HCT116 (cell line): ENCODE data around the gene TBX15. TPM values are rescaled to one million over a fixed set of nuclear protein-coding genes. Genes with fewer than 3 reads are reported as not detected.

ENCODE experiments used
- ATAC-seq: fragments of 200-7000 bp; cut with Tn5 transposase; 2 replicates; pipeline ENCODE4 v1.9.1; 2020; ENCODE audit warnings: mild to moderate bottlenecking, moderate library complexity
- BruUV-seq: library from RNA; stranded (reverse); fragments of 400-500 nt; replicated peaks from 2 replicates; lab custom pipeline; 2021; lab: Mats Ljungman, UMichigan
- CTCF ChIA-PET: fragments of 300-600 bp; sonication (Branson Sonifier 250); formaldehyde crosslinking; loops from one replicate; lab custom pipeline; 2021; ENCODE audit warnings: antibody characterized with exemption; lab: Charles Lee
- POLR2A ChIA-PET: fragments of 300-600, 350-600 bp; sonication (Branson Sonifier 250); formaldehyde crosslinking; loops from one replicate; lab custom pipeline; 2021; ENCODE audit warnings: antibody characterized with exemption; lab: Charles Lee
- RAD21 ChIA-PET, 2 experiments: fragments of 300-600 bp; sonication (Branson Sonifier 250); formaldehyde crosslinking; loops; one replicate each; lab custom pipeline; 2023; ENCODE audit warnings: low total read pairs in 2 of 2; ENCODE audit not compliant: uncharacterized antibody in 2 of 2, unreplicated experiment in 2 of 2, low non-redundant PET in 1 of 2; lab: Charles Lee
- DNase-seq: peaks from one replicate; pipeline ENCODE4 v3.0.0-alpha.2; 2010; ENCODE audit warnings: low read depth, low spot score
- H2AFZ ChIP-seq: fragments of 200-600 bp; shearing (Covaris generic), sonication (generic); 2 replicates; pipeline ENCODE4 v1.6.1; 2017; ENCODE audit warnings: low read depth, mixed run types, mixed read lengths, antibody characterized with exemption, low read length; ENCODE audit not compliant: poor library complexity, severe bottlenecking
- H3K27ac ChIP-seq: 2 replicates; pipeline ENCODE4 v1.5.1; 2012; ENCODE audit warnings: low read depth, low read length
- H3K27me3 ChIP-seq: fragments of 200-600 bp; sonication (generic); 2 replicates; pipeline ENCODE4 v1.6.1; 2016; ENCODE audit warnings: mixed run types, low read length, mixed read lengths; ENCODE audit not compliant: insufficient read depth
- H3K36me3 ChIP-seq, 2 experiments: fragments of 200-500 bp in 1 of 2; fragments of 200-600 bp in 1 of 2; sonication (Bioruptor generic) in 1 of 2; sonication (generic) in 1 of 2; 2 replicates each; pipeline versions ENCODE4 v1.5.1 to v1.6.1; 2014 to 2016; ENCODE audit warnings: low read length in 2 of 2, inconsistent platforms in 1 of 2, mixed read lengths in 1 of 2, mixed run types in 1 of 2; ENCODE audit not compliant: insufficient read depth in 2 of 2, control insufficient read depth in 1 of 2
- H3K4me1 ChIP-seq, 2 experiments: fragments of 200-600 bp in 1 of 2; sonication (generic) in 1 of 2; 2 replicates each; pipeline versions ENCODE4 v1.5.1 to v1.6.1; 2012 to 2017; ENCODE audit warnings: low read length in 2 of 2, inconsistent platforms in 1 of 2, mild to moderate bottlenecking in 1 of 2, mixed read lengths in 1 of 2, mixed run types in 1 of 2, moderate library complexity in 1 of 2; ENCODE audit not compliant: insufficient read depth in 2 of 2, control insufficient read depth in 1 of 2
- H3K4me2 ChIP-seq: fragments of 200-600 bp; sonication (generic); 2 replicates; pipeline ENCODE4 v1.6.1; 2017; ENCODE audit warnings: mixed run types, low read length, mixed read lengths
- H3K4me3 ChIP-seq, 2 experiments: fragments of 200-600 bp in 1 of 2; sonication (generic) in 1 of 2; replicated peaks in 1 of 2; 2 replicates each; pipeline ENCODE4 v1.5.1; 2011 to 2016; ENCODE audit warnings: low read length in 2 of 2, control low read depth in 1 of 2, low read depth in 1 of 2, mild to moderate bottlenecking in 1 of 2, mixed read lengths in 1 of 2, mixed run types in 1 of 2
- H3K79me2 ChIP-seq: fragments of 200-600 bp; sonication (generic); 2 replicates; pipeline ENCODE4 v1.6.1; 2017; ENCODE audit warnings: mild to moderate bottlenecking, mixed run types, low read length, moderate library complexity, mixed read lengths; ENCODE audit not compliant: insufficient read depth
- H3K9ac ChIP-seq: fragments of 200-600 bp; sonication (generic); 2 replicates; pipeline ENCODE4 v1.6.1; 2016; ENCODE audit warnings: low read length, mixed read lengths
- H3K9me2 ChIP-seq: fragments of 200-600 bp; sonication (generic), shearing (Covaris generic); 2 replicates; pipeline ENCODE4 v1.6.1; 2017; ENCODE audit warnings: mixed run types, mild to moderate bottlenecking, moderate library complexity; ENCODE audit not compliant: insufficient read depth
- H3K9me3 ChIP-seq, 2 experiments: fragments of 200-500 bp in 1 of 2; fragments of 200-600 bp in 1 of 2; sonication (Bioruptor generic) in 1 of 2; sonication (generic) in 1 of 2; 2 replicates each; pipeline ENCODE4 v1.6.1; 2014 to 2017; ENCODE audit warnings: low read length in 2 of 2, mixed read lengths in 2 of 2, inconsistent platforms in 1 of 2, low read depth in 1 of 2, mild to moderate bottlenecking in 1 of 2, mixed run types in 1 of 2, moderate library complexity in 1 of 2; ENCODE audit not compliant: control insufficient read depth in 1 of 2, insufficient read depth in 1 of 2
- H4K20me1 ChIP-seq: fragments of 200-600 bp; sonication (generic), shearing (Covaris generic); 2 replicates; pipeline ENCODE4 v1.6.1; 2017; ENCODE audit warnings: mixed run types, mild to moderate bottlenecking, moderate library complexity; ENCODE audit not compliant: insufficient read depth
- ATF3 ChIP-seq: IDR thresholded peaks from 2 replicates; pipeline ENCODE4 v1.6.1; 2012
- CBX3 ChIP-seq: IDR thresholded peaks from 2 replicates; pipeline ENCODE4 v1.6.1; 2012; ENCODE audit warnings: low read depth
- CEBPB ChIP-seq: IDR thresholded peaks from 2 replicates; pipeline ENCODE4 v1.6.1; 2012; ENCODE audit warnings: low read depth
- CTCF ChIP-seq, 3 experiments: fragments of 200-600 bp in 1 of 3; sonication (generic) in 1 of 3; IDR thresholded peaks in 2 of 3; conservative IDR thresholded peaks in 1 of 3; 2 replicates each; pipeline ENCODE4 v1.5.1; 2012 to 2017; ENCODE audit warnings: low read depth in 2 of 3, low read length in 2 of 3, antibody characterized with exemption in 1 of 3, borderline replicate concordance in 1 of 3, control low read depth in 1 of 3, mild to moderate bottlenecking in 1 of 3, mixed read lengths in 1 of 3, mixed run types in 1 of 3, moderate library complexity in 1 of 3; ENCODE audit not compliant: insufficient read depth in 1 of 3
- FOSL1 ChIP-seq: IDR thresholded peaks from 2 replicates; pipeline ENCODE4 v1.6.1; 2012; ENCODE audit warnings: low read depth
- JUND ChIP-seq: IDR thresholded peaks from 2 replicates; pipeline ENCODE4 v1.6.1; 2012
- POLR2A ChIP-seq: IDR thresholded peaks from 2 replicates; pipeline ENCODE4 v1.7.0; 2011; ENCODE audit warnings: borderline replicate concordance; ENCODE audit not compliant: insufficient read depth, insufficient read length; ENCODE audit errors: extremely low read depth
- RAD21 ChIP-seq: IDR thresholded peaks from 2 replicates; pipeline ENCODE4 v1.6.1; 2012; ENCODE audit warnings: low read depth, mild to moderate bottlenecking
- SIN3A ChIP-seq: IDR thresholded peaks from 2 replicates; pipeline ENCODE4 v1.6.1; 2012; ENCODE audit warnings: low read depth
- ZBTB33 ChIP-seq: IDR thresholded peaks from 2 replicates; pipeline ENCODE4 v1.6.1; 2011; ENCODE audit warnings: mild to moderate bottlenecking, low read length, moderate library complexity; ENCODE audit not compliant: insufficient replicate concordance; ENCODE audit errors: extremely low read depth
- ZNF274 ChIP-seq: fragments of 200-500 bp; sonication (Bioruptor generic); IDR thresholded peaks from 2 replicates; pipeline ENCODE4 v1.6.1; 2014; ENCODE audit warnings: mild to moderate bottlenecking, low read depth, low read length, inconsistent platforms
- intact Hi-C: fragments of 100-400 bp; cut with micrococcal nuclease; formaldehyde crosslinking; loops from 2 replicates; pipeline ENCODE4 v1.10.0; 2022
- total RNA-seq: library from RNA; stranded (reverse); gene quantifications from one replicate; pipeline ENCODE4 v1.2.1, GENCODE V29; 2021; ENCODE audit not compliant: unreplicated experiment

The TBX15 gene
- total RNA-seq, 1 experiment from 2014 or later, result not detected

GRCh38 chr1:118863688-118864087 lies 124.5 kb downstream of the TBX15 start:
- POLR2A ChIA-PET, result no interaction called here
- Histone ChIP-seq H4K20me1 (no peaks in the 10 kb centered on the region), H3K79me2 (no peaks in the 10 kb centered on the region), H3K9me2 (no peaks in the 10 kb centered on the region), H3K4me3 (no peak overlapping the region), H3K9ac (no peak overlapping the region), H3K27ac (no peak overlapping the region), H3K4me1 (no peaks in the 10 kb centered on the region), H3K36me3 (no peaks in the 10 kb centered on the region), H2AFZ (no peak overlapping the region), H3K27me3 (no peaks in the 10 kb centered on the region), H3K9me3 (no peaks in the 10 kb centered on the region), H3K4me2 (no peak overlapping the region)
- ATAC-seq (no peak), DNase-seq (no peak)
- TF ChIP-seq SIN3A (no peak), ZNF274 (no peak), FOSL1 (no peak), ZBTB33 (no peak), ATF3 (no peak), CEBPB (no peak), POLR2A (no peak), CTCF (IDR thresholded peaks at IDR 0.05 in 2 of 3, conservative IDR thresholded peaks at IDR 0.05 in 1 of 3; ENCODE audit: borderline replicate concordance in 1 of 3, insufficient read depth in 1 of 3, low read depth in 2 of 3, low read length in 2 of 3) (no peak), JUND (no peak), RAD21 (no peak), CBX3 (no peak)
- no TSS peak for BruUV-seq
- intact Hi-C loops, result no loop called here
- CTCF ChIA-PET, result no interaction called here
- RAD21 ChIA-PET, result no interaction called here
